Measurements from ENCODE around the gene TMEFF2.

DNA sequence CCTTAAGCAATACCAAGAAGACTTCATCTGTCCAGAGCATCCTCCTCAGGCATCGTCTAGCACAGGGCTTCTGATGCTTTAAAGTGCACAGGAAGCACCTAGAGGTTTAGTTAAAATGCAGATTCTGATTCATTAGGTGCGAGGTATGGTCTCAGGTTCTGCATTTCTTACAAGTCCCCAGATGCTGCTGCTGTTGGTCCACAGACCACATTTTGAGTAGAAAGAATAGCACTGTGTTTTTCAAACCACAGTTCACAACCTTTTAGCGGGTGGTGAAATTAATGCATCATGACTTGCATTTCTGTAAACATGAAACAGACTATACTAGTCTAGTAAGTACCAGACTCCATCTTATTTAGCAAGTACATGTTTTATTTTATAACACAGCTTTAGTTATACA is 134.6 kb downstream of the TMEFF2 start:
- TF ChIP-seq, protein P1, sequence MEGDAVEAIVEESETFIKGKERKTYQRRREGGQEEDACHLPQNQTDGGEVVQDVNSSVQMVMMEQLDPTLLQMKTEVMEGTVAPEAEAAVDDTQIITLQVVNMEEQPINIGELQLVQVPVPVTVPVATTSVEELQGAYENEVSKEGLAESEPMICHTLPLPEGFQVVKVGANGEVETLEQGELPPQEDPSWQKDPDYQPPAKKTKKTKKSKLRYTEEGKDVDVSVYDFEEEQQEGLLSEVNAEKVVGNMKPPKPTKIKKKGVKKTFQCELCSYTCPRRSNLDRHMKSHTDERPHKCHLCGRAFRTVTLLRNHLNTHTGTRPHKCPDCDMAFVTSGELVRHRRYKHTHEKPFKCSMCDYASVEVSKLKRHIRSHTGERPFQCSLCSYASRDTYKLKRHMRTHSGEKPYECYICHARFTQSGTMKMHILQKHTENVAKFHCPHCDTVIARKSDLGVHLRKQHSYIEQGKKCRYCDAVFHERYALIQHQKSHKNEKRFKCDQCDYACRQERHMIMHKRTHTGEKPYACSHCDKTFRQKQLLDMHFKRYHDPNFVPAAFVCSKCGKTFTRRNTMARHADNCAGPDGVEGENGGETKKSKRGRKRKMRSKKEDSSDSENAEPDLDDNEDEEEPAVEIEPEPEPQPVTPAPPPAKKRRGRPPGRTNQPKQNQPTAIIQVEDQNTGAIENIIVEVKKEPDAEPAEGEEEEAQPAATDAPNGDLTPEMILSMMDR (conservative IDR thresholded peaks at IDR 0.05; ENCODE audit: low read length) = no peak
- no peak for TF ChIP-seq EZH2phosphoT487 (IDR thresholded peaks at IDR 0.05; ENCODE audit: borderline replicate concordance, low read depth, low read length)
